Stimulated activated naive B cell treated with anti-CD40 and anti-IgM and Interleukin-4, amounts not matched to agents 10 μg/mL and 1 μg/mL and 100 μg/mL, for 72 hours (primary cell): ENCODE data around the gene SURF6.
A peak's percentile ranks its signal among the peaks of the same experiment; 100 is the strongest.
"Not testable (repeated sequence)": the region's sequence is repeated elsewhere in the genome, so short reads cannot be mapped to it uniquely, and the experiment has no call there.

Source experiments
- ATAC-seq, 2 donors: fragments of 150-1000 bp; cut with Tn5 transposase; replicated peaks; 2 replicates each; pipeline ENCODE4 v1.10.0; 2021; ENCODE audit warnings: moderate library complexity in 1 of 2
- DNase-seq: peaks from one replicate; pipeline ENCODE4 v3.0.0; 2021
- H3K27ac Mint-ChIP-seq: one replicate; pipeline ENCODE4 v1.8.0; 2022; ENCODE audit warnings: mild to moderate bottlenecking, mixed read lengths
- H3K27me3 Mint-ChIP-seq, 2 donors: one replicate each; pipeline ENCODE4 v1.8.0; 2022; ENCODE audit warnings: mixed read lengths in 2 of 2
- H3K36me3 Mint-ChIP-seq, 2 donors: one replicate each; pipeline ENCODE4 v1.8.0; 2022; ENCODE audit warnings: mixed read lengths in 2 of 2, mild to moderate bottlenecking in 1 of 2
- H3K4me1 Mint-ChIP-seq, 2 donors: one replicate each; pipeline ENCODE4 v1.8.0; 2022; ENCODE audit warnings: mixed read lengths in 2 of 2, mild to moderate bottlenecking in 1 of 2
- H3K4me3 Mint-ChIP-seq, 2 donors: one replicate each; pipeline ENCODE4 v1.8.0; 2022; ENCODE audit warnings: mild to moderate bottlenecking in 2 of 2, mixed read lengths in 2 of 2, moderate library complexity in 1 of 2
- H3K9me3 Mint-ChIP-seq, 2 donors: one replicate each; pipeline ENCODE4 v1.8.0; 2022; ENCODE audit warnings: mixed read lengths in 2 of 2, mild to moderate bottlenecking in 1 of 2

SURF6 gene

GRCh38 chr9:133286523-133286922 lies 49.5 kb downstream of the SURF6 start:
- Mint-ChIP-seq H3K9me3 (peaks cover 9 to 14% of the 10 kb centered on the region in 2 donors), H3K27me3 (peaks cover 0 to 13% of the 10 kb centered on the region in 2 donors), H3K27ac (no peak overlapping the region), H3K4me3 (no peak overlapping the region), H3K4me1 (no peaks in the 10 kb centered on the region), H3K36me3 (peaks cover 0 to 7% of the 10 kb centered on the region in 2 donors)
- DNase-seq: no peak
- no peak for ATAC-seq

- no peak overlapping the region for H3K4me3 Mint-ChIP-seq
- DNase-seq (no peak), ATAC-seq (no peak)
- peaks cover 2 to 10% of the 10 kb centered on the region in 2 donors for H3K27me3 Mint-ChIP-seq
- H3K36me3 Mint-ChIP-seq: peaks cover 0 to 7% of the 10 kb centered on the region in 2 donors
- H3K9me3 Mint-ChIP-seq: peaks cover 3 to 7% of the 10 kb centered on the region in 2 donors
- H3K4me1 Mint-ChIP-seq: no peaks in the 10 kb centered on the region
- H3K27ac Mint-ChIP-seq: no peak overlapping the region
These were observed 50.7 kb downstream of the SURF6 start for GRCh38 chr9:133285252-133285775.

- Mint-ChIP-seq H3K36me3 (no peaks in the 10 kb centered on the region), H3K4me1 (no peaks in the 10 kb centered on the region), H3K9me3 (peaks cover 0 to 1% of the 10 kb centered on the region in 2 donors), H3K27me3 (peaks cover 9% of the 10 kb centered on the region in 2 donors), H3K4me3 (no peak overlapping the region), H3K27ac (no peak overlapping the region)
- no peak for ATAC-seq
- no peak for DNase-seq
These were observed 51.6 kb downstream of the SURF6 start for GRCh38 chr9:133284362-133284761.

- not testable (repeated sequence) for ATAC-seq
These were observed 52.5 kb downstream of the SURF6 start for GRCh38 chr9:133283255-133284032.

GRCh38 chr9:133282464-133283238 lies 53.3 kb downstream of the SURF6 start:
- no peak overlapping the region for H3K4me3 Mint-ChIP-seq
- DNase-seq (no peak), ATAC-seq (peak; percentile 44 to 57)
- H3K36me3 Mint-ChIP-seq: no peaks in the 10 kb centered on the region
- no peak overlapping the region for H3K27ac Mint-ChIP-seq
- H3K4me1 Mint-ChIP-seq: no peaks in the 10 kb centered on the region
- peaks cover 15% of the 10 kb centered on the region in 2 donors for H3K27me3 Mint-ChIP-seq
- H3K9me3 Mint-ChIP-seq: peaks cover 5 to 6% of the 10 kb centered on the region in 2 donors

More at GRCh38 chr9:133283255-133284032, 52.5 kb downstream of the SURF6 start:
- H3K4me1 Mint-ChIP-seq, H3K27me3 Mint-ChIP-seq, H3K27ac Mint-ChIP-seq, H3K36me3 Mint-ChIP-seq, DNase-seq, H3K9me3 Mint-ChIP-seq, H3K4me3 Mint-ChIP-seq: not testable (repeated sequence)

GRCh38 chr9:133280392-133280791 lies 55.6 kb downstream of the SURF6 start:
- no peak overlapping the region for H3K4me3 Mint-ChIP-seq
- H3K4me1 Mint-ChIP-seq: no peaks in the 10 kb centered on the region
- H3K36me3 Mint-ChIP-seq: no peaks in the 10 kb centered on the region
- DNase-seq: no peak
- H3K27me3 Mint-ChIP-seq: peaks cover 27% of the 10 kb centered on the region in 2 donors
- H3K27ac Mint-ChIP-seq: no peak overlapping the region
- ATAC-seq: no peak
- H3K9me3 Mint-ChIP-seq: peaks cover 5 to 10% of the 10 kb centered on the region in 2 donors
